WTC11 (cell line): ENCODE results near the gene CNDP2. TPM values are rescaled to one million over a fixed set of nuclear protein-coding genes. Genes with fewer than 3 reads are reported as not detected.

Experiments used
- ATAC-seq: fragments of 200-7000 bp; cut with Tn5 transposase; 2 replicates; pipeline ENCODE4 v1.10.0; 2021; ENCODE audit warnings: mild to moderate bottlenecking, moderate library complexity
- CTCF ChIA-PET: fragments of 300-600 bp; sonication (Branson Sonifier 250); formaldehyde crosslinking; loops from one replicate; lab custom pipeline; 2021; ENCODE audit warnings: antibody characterized with exemption; lab: Charles Lee
- POLR2A ChIA-PET: fragments of 350-600 bp; sonication (Branson Sonifier 250); formaldehyde crosslinking; loops from one replicate; lab custom pipeline; 2021; ENCODE audit warnings: antibody characterized with exemption; lab: Charles Lee
- DNase-seq: peaks from one replicate; pipeline ENCODE4 v3.0.0; 2021; ENCODE audit warnings: low spot score
- H3K27ac Mint-ChIP-seq: 2 replicates; pipeline ENCODE4 v1.8.0; 2021; ENCODE audit warnings: mixed read lengths
- H3K27me3 Mint-ChIP-seq: 2 replicates; pipeline ENCODE4 v1.8.0; 2021; ENCODE audit warnings: low read depth, mild to moderate bottlenecking, moderate library complexity, mixed read lengths
- H3K36me3 Mint-ChIP-seq: 2 replicates; pipeline ENCODE4 v1.8.0; 2021; ENCODE audit warnings: mixed read lengths
- H3K4me1 Mint-ChIP-seq: 2 replicates; pipeline ENCODE4 v1.8.0; 2022; ENCODE audit warnings: mixed read lengths
- H3K4me3 Mint-ChIP-seq: 2 replicates; pipeline ENCODE4 v1.8.0; 2021; ENCODE audit warnings: mild to moderate bottlenecking, moderate library complexity, mixed read lengths
- H3K9me3 Mint-ChIP-seq: 2 replicates; pipeline ENCODE4 v1.8.0; 2021; ENCODE audit warnings: mixed read lengths
- ATF1 ChIP-seq: sonication (generic); formaldehyde crosslinking; IDR thresholded peaks from 2 replicates; pipeline ENCODE4 v1.8.1; 2023; ENCODE audit warnings: mild to moderate bottlenecking, moderate library complexity, missing genetic modification reagents
- CREM ChIP-seq: sonication (generic); formaldehyde crosslinking; IDR thresholded peaks from 2 replicates; pipeline ENCODE4 v1.8.1; 2022; ENCODE audit warnings: mild to moderate bottlenecking, missing genetic modification reagents, moderate library complexity
- ETV6 ChIP-seq: sonication (generic); formaldehyde crosslinking; IDR thresholded peaks from 2 replicates; pipeline ENCODE4 v1.8.1; 2022; ENCODE audit warnings: mild to moderate bottlenecking, missing genetic modification reagents
- FOXJ3 ChIP-seq: sonication (generic); formaldehyde crosslinking; IDR thresholded peaks from 2 replicates; pipeline ENCODE4 v1.9.0; 2021; ENCODE audit warnings: missing genetic modification reagents, mild to moderate bottlenecking, borderline replicate concordance
- GRHL2 ChIP-seq: fragments of 250-450 bp; sonication (Bioruptor Pico); IDR thresholded peaks from 2 replicates; pipeline ENCODE4 v1.8.0; 2022; ENCODE audit warnings: mild to moderate bottlenecking, moderate library complexity; ENCODE audit not compliant: insufficient replicate concordance, severe bottlenecking
- IRF2 ChIP-seq: sonication (generic); formaldehyde crosslinking; IDR thresholded peaks from 2 replicates; pipeline ENCODE4 v1.8.0; 2022; ENCODE audit warnings: low read depth, missing genetic modification reagents, borderline replicate concordance
- JAZF1 ChIP-seq: fragments of 250-450 bp; sonication (Bioruptor Pico); IDR thresholded peaks from 2 replicates; pipeline ENCODE4 v1.9.0; 2021; ENCODE audit warnings: moderate library complexity, mild to moderate bottlenecking, inconsistent platforms
- NFATC4 ChIP-seq: fragments of 250-450 bp; sonication (Bioruptor Pico); IDR thresholded peaks from 2 replicates; pipeline ENCODE4 v1.9.0; 2021; ENCODE audit warnings: mild to moderate bottlenecking
- NR3C1 ChIP-seq: sonication (generic); formaldehyde crosslinking; conservative IDR thresholded peaks from 2 replicates; pipeline ENCODE4 v1.8.1; 2023; ENCODE audit warnings: low read depth, mild to moderate bottlenecking, missing genetic modification reagents
- OVOL2 ChIP-seq: fragments of 250-450 bp; sonication (Bioruptor Pico); IDR thresholded peaks from 2 replicates; pipeline ENCODE4 v1.9.0; 2021; ENCODE audit warnings: mild to moderate bottlenecking, borderline replicate concordance
- SMAD3 ChIP-seq: sonication (generic); formaldehyde crosslinking; IDR thresholded peaks from 2 replicates; pipeline ENCODE4 v1.8.0; 2022; ENCODE audit warnings: missing genetic modification reagents, mild to moderate bottlenecking, borderline replicate concordance
- TEAD1 ChIP-seq: sonication (generic); formaldehyde crosslinking; IDR thresholded peaks from 2 replicates; pipeline ENCODE4 v1.8.0; 2022; ENCODE audit warnings: mild to moderate bottlenecking, missing genetic modification reagents
- TP53 ChIP-seq: sonication (generic); formaldehyde crosslinking; IDR thresholded peaks from 2 replicates; pipeline ENCODE4 v1.8.1; 2023; ENCODE audit warnings: mild to moderate bottlenecking, missing genetic modification reagents
- ZNF219 ChIP-seq: sonication (generic); formaldehyde crosslinking; IDR thresholded peaks from 2 replicates; pipeline ENCODE4 v1.8.0; 2023; ENCODE audit warnings: missing genetic modification reagents, mild to moderate bottlenecking, borderline replicate concordance
- ZNF232 ChIP-seq: sonication (generic); formaldehyde crosslinking; IDR thresholded peaks from 2 replicates; pipeline ENCODE4 v1.8.0; 2022; ENCODE audit warnings: mild to moderate bottlenecking, missing genetic modification reagents
- ZNF396 ChIP-seq: fragments of 250-450 bp; sonication (Bioruptor Pico); IDR thresholded peaks from 2 replicates; pipeline ENCODE4 v1.8.0; 2021; ENCODE audit warnings: mild to moderate bottlenecking, moderate library complexity, borderline replicate concordance
- ZNF425 ChIP-seq: fragments of 250-450 bp; sonication (Bioruptor Pico); conservative IDR thresholded peaks from 2 replicates; pipeline ENCODE4 v1.9.0; 2021; ENCODE audit warnings: mild to moderate bottlenecking
- total RNA-seq: library from RNA; stranded (reverse); gene quantifications from 3 replicates; pipeline ENCODE4 v1.2.3, GENCODE V29; 2021
- TF ChIP-seq, protein P1 (sequence below): sonication (generic); formaldehyde crosslinking; IDR thresholded peaks from 2 replicates; pipeline ENCODE4 v1.8.0; 2022; ENCODE audit warnings: mild to moderate bottlenecking, missing genetic modification reagents
- TF ChIP-seq, protein P2 (sequence below): sonication (generic); formaldehyde crosslinking; IDR thresholded peaks from 2 replicates; pipeline ENCODE4 v1.8.0; 2023; ENCODE audit warnings: missing genetic modification reagents, mild to moderate bottlenecking, borderline replicate concordance

Gene CNDP2
- total RNA-seq, 1 experiment from 2014 or later = 248 TPM

- TF ChIP-seq TP53 (CRISPR knock-in tag) (no peak), ZNF425 (CRISPR knock-in tag) (no peak), OVOL2 (CRISPR knock-in tag) (no peak), NFATC4 (CRISPR knock-in tag) (no peak), ZNF219 (CRISPR knock-in tag) (no peak), ZNF232 (CRISPR knock-in tag) (no peak), ATF1 (CRISPR knock-in tag) (no peak), ZNF396 (no peak)
- TF ChIP-seq, protein P1, sequence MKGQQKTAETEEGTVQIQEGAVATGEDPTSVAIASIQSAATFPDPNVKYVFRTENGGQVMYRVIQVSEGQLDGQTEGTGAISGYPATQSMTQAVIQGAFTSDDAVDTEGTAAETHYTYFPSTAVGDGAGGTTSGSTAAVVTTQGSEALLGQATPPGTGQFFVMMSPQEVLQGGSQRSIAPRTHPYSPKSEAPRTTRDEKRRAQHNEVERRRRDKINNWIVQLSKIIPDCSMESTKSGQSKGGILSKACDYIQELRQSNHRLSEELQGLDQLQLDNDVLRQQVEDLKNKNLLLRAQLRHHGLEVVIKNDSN (CRISPR knock-in tag) = no peak
- ATAC-seq (no peak), DNase-seq (no peak)
- POLR2A ChIA-PET = no interaction called here
- H3K27ac Mint-ChIP-seq = no peak overlapping the region
- H3K9me3 Mint-ChIP-seq = no peaks in the 10 kb centered on the region
- H3K27me3 Mint-ChIP-seq = no peaks in the 10 kb centered on the region
- peaks cover 65% of the 10 kb centered on the region for H3K36me3 Mint-ChIP-seq
- CTCF ChIA-PET = interaction anchor here (2.1 kb wide), 1 partner anchor 43 kb away, joined by 6 read pairs; no protein-coding TSS in a partner anchor
- H3K4me3 Mint-ChIP-seq = no peak overlapping the region
- peaks cover 30% of the 10 kb centered on the region for H3K4me1 Mint-ChIP-seq
These were observed 12.7 kb downstream of the CNDP2 start for GRCh38 chr18:74508821-74509225.

GRCh38 chr18:74509856-74510769 is 13.9 kb downstream of the CNDP2 start:
- H3K27ac Mint-ChIP-seq = no peak overlapping the region; the same call in 1 of the 2 replicates
- DNase-seq = no peak

More at GRCh38 chr18:74509856-74510769, 13.9 kb downstream of the CNDP2 start:
- Mint-ChIP-seq H3K36me3 (peaks cover 67% of the 10 kb centered on the region), H3K4me1 (peaks cover 26% of the 10 kb centered on the region), H3K9me3 (no peaks in the 10 kb centered on the region)
- ATAC-seq = no peak
- no peak for TF ChIP-seq IRF2 (CRISPR knock-in tag)
- no peak for TF ChIP-seq GRHL2 (CRISPR knock-in tag)
- TF ChIP-seq FOXJ3 = no peak
- TF ChIP-seq TEAD1 (CRISPR knock-in tag) = no peak
- TF ChIP-seq CREM (CRISPR knock-in tag) = no peak
- no peak for TF ChIP-seq ETV6 (CRISPR knock-in tag)
- TF ChIP-seq JAZF1 (CRISPR knock-in tag) = no peak
- no peak for TF ChIP-seq NR3C1 (CRISPR knock-in tag)
- TF ChIP-seq, protein P2, sequence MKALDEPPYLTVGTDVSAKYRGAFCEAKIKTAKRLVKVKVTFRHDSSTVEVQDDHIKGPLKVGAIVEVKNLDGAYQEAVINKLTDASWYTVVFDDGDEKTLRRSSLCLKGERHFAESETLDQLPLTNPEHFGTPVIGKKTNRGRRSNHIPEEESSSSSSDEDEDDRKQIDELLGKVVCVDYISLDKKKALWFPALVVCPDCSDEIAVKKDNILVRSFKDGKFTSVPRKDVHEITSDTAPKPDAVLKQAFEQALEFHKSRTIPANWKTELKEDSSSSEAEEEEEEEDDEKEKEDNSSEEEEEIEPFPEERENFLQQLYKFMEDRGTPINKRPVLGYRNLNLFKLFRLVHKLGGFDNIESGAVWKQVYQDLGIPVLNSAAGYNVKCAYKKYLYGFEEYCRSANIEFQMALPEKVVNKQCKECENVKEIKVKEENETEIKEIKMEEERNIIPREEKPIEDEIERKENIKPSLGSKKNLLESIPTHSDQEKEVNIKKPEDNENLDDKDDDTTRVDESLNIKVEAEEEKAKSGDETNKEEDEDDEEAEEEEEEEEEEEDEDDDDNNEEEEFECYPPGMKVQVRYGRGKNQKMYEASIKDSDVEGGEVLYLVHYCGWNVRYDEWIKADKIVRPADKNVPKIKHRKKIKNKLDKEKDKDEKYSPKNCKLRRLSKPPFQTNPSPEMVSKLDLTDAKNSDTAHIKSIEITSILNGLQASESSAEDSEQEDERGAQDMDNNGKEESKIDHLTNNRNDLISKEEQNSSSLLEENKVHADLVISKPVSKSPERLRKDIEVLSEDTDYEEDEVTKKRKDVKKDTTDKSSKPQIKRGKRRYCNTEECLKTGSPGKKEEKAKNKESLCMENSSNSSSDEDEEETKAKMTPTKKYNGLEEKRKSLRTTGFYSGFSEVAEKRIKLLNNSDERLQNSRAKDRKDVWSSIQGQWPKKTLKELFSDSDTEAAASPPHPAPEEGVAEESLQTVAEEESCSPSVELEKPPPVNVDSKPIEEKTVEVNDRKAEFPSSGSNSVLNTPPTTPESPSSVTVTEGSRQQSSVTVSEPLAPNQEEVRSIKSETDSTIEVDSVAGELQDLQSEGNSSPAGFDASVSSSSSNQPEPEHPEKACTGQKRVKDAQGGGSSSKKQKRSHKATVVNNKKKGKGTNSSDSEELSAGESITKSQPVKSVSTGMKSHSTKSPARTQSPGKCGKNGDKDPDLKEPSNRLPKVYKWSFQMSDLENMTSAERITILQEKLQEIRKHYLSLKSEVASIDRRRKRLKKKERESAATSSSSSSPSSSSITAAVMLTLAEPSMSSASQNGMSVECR (CRISPR knock-in tag) = no peak
- TF ChIP-seq SMAD3 = no peak
- TF ChIP-seq, all 79 proteins: peak for 0
- POLR2A ChIA-PET = no interaction called here
- Mint-ChIP-seq H3K27me3 (no peaks in the 10 kb centered on the region), H3K4me3 (no peak overlapping the region)
- CTCF ChIA-PET = interaction anchor here (2.1 kb wide), 1 partner anchor 42 kb away, joined by 6 read pairs; no protein-coding TSS in a partner anchor
